K562 (cell line): ENCODE measurements around the gene SOX15. TPM values are rescaled to one million over a fixed set of nuclear protein-coding genes. Genes with fewer than 3 reads are reported as not detected.

ENCODE experiments used
- ATAC-seq: fragments of 200-7000 bp; cut with Tn5 transposase; 3 replicates; pipeline ENCODE4 v1.9.1; 2020; ENCODE audit warnings: moderate library complexity
- BruUV-seq: library from RNA; stranded (reverse); fragments of 400-500 nt; replicated peaks from 2 replicates; lab custom pipeline; 2021; lab: Mats Ljungman, UMichigan
- CTCF ChIA-PET: fragments of 300-600 bp; formaldehyde crosslinking; extraction: SDS; loops from one replicate; lab custom pipeline; 2021; ENCODE audit warnings: low intra/inter-chr PET ratio; lab: Yijun Ruan, JAX
- POLR2A ChIA-PET: fragments of 300-600, 350-650 bp; sonication (Branson Sonifier 250); formaldehyde crosslinking; extraction: SDS; loops from one replicate; lab custom pipeline; 2021; ENCODE audit warnings: antibody characterized with exemption, inconsistent platforms; lab: Yijun Ruan, JAX
- DNase-seq, 4 experiments: peaks; one replicate each; pipeline versions ENCODE4 v3.0.0 to v3.0.0-alpha.2; 2011 to 2018; ENCODE audit warnings: low spot score in 3 of 4, mixed read lengths in 3 of 4; ENCODE audit errors: extremely low read depth in 1 of 4
- FAIRE-seq: peaks from 2 replicates; lab custom pipeline; 2011; peaks lifted over from hg19 to GRCh38; lab: Jason Lieb, UNC
- H2AFZ ChIP-seq: 2 replicates; pipeline ENCODE4 v1.6.0; 2011; ENCODE audit warnings: low read depth, low read length, control low read depth, inconsistent platforms
- H3K27ac ChIP-seq: fragments of 200-600 bp; 3 replicates; pipeline ENCODE4 v1.8.0; 2011; ENCODE audit warnings: low read depth, mild to moderate bottlenecking, control low read depth, inconsistent platforms, low read length, moderate library complexity, mixed read lengths; ENCODE audit errors: extremely low read depth
- H3K27me3 ChIP-seq, 2 experiments: fragments of 300-600 bp in 1 of 2; 2 replicates in 1 of 2; 3 replicates in 1 of 2; pipeline versions ENCODE4 v1.6.0 to v1.8.0; 2011; ENCODE audit warnings: inconsistent platforms in 2 of 2, low read length in 2 of 2, mild to moderate bottlenecking in 1 of 2, mixed read lengths in 1 of 2, moderate library complexity in 1 of 2; ENCODE audit not compliant: control insufficient read depth in 2 of 2, insufficient read depth in 2 of 2
- H3K36me3 ChIP-seq: fragments of 300-600 bp; 3 replicates; pipeline ENCODE4 v1.8.0; 2011; ENCODE audit warnings: mild to moderate bottlenecking, low read length, inconsistent platforms; ENCODE audit not compliant: control insufficient read depth, insufficient read depth
- H3K4me1 ChIP-seq, 2 experiments: fragments of 200-600 bp in 1 of 2; replicated peaks in 1 of 2; 2 replicates in 1 of 2; 3 replicates in 1 of 2; pipeline versions ENCODE4 v1.5.1 to v1.8.0; 2011; ENCODE audit warnings: inconsistent platforms in 2 of 2, low read length in 2 of 2, mild to moderate bottlenecking in 1 of 2, mixed read lengths in 1 of 2, moderate library complexity in 1 of 2; ENCODE audit not compliant: control insufficient read depth in 2 of 2, insufficient read depth in 2 of 2
- H3K4me2 ChIP-seq: 2 replicates; pipeline ENCODE4 v1.6.1; 2011; ENCODE audit warnings: low read length, control low read depth, inconsistent platforms, mixed read lengths; ENCODE audit not compliant: insufficient read depth
- H3K4me3 ChIP-seq: fragments of 200-600 bp; sonication (generic), shearing (Covaris generic); 2 replicates; pipeline ENCODE4 v1.5.1; 2016; ENCODE audit warnings: control low read depth, inconsistent platforms
- H3K79me2 ChIP-seq: fragments of 200-600 bp; 3 replicates; pipeline ENCODE4 v1.8.0; 2011; ENCODE audit warnings: low read length, inconsistent platforms; ENCODE audit not compliant: control insufficient read depth, insufficient read depth
- H3K9ac ChIP-seq, 2 experiments: 2 replicates each; pipeline versions ENCODE4 v1.6.0 to v1.6.1; 2011; ENCODE audit warnings: low read depth in 2 of 2, low read length in 2 of 2, control low read depth in 1 of 2, inconsistent platforms in 1 of 2, mild to moderate bottlenecking in 1 of 2, mixed read lengths in 1 of 2; ENCODE audit not compliant: insufficient read depth in 1 of 2
- H3K9me1 ChIP-seq: one replicate; pipeline ENCODE4 v1.6.0; 2011; ENCODE audit warnings: inconsistent platforms, mild to moderate bottlenecking, low read length, moderate library complexity; ENCODE audit not compliant: control insufficient read depth, insufficient read depth
- H3K9me3 ChIP-seq: replicated peaks from 2 replicates; pipeline ENCODE4 v1.5.1; 2011; ENCODE audit warnings: low read depth, low read length, inconsistent platforms; ENCODE audit not compliant: control insufficient read depth, insufficient read depth
- H4K20me1 ChIP-seq: replicated peaks from 2 replicates; pipeline ENCODE4 v1.6.1; 2011; ENCODE audit warnings: low read length, inconsistent platforms, mixed read lengths; ENCODE audit not compliant: control insufficient read depth, insufficient read depth
- CEBPZ ChIP-seq: fragments of 150-350 bp; IDR thresholded peaks from 2 replicates; pipeline ENCODE4 v1.6.1; 2014; ENCODE audit warnings: low read depth, mild to moderate bottlenecking, low read length, borderline replicate concordance
- DACH1 ChIP-seq: fragments of 450-650 bp; IDR thresholded peaks from 2 replicates; pipeline ENCODE4 v1.6.1; 2018; ENCODE audit not compliant: partially characterized antibody
- DIDO1 ChIP-seq: fragments of 450-650 bp; IDR thresholded peaks from 2 replicates; pipeline ENCODE4 v1.6.1; 2016; ENCODE audit warnings: low read depth, missing biosample characterization, missing genetic modification characterization
- GABPB1 ChIP-seq: sonication (generic); formaldehyde crosslinking; IDR thresholded peaks from 2 replicates; pipeline ENCODE4 v1.8.0; 2022; ENCODE audit warnings: mild to moderate bottlenecking, missing genetic modification reagents
- NELFE ChIP-seq: IDR thresholded peaks from 2 replicates; pipeline ENCODE4 v1.6.1; 2011; ENCODE audit warnings: mild to moderate bottlenecking; ENCODE audit not compliant: insufficient read depth, insufficient read length
- OTX1 ChIP-seq: fragments of 450-650 bp; formaldehyde crosslinking; IDR thresholded peaks from 2 replicates; pipeline ENCODE4 v1.4.0; 2022; ENCODE audit warnings: mild to moderate bottlenecking
- THRB ChIP-seq: fragments of 450-650 bp; formaldehyde crosslinking; conservative IDR thresholded peaks from 2 replicates; pipeline ENCODE4 v1.4.0; 2022; ENCODE audit warnings: mild to moderate bottlenecking, missing genetic modification characterization
- ZBTB40 ChIP-seq, 2 experiments: fragments of 450-650 bp in 1 of 2; sonication (generic) in 1 of 2; formaldehyde crosslinking in 1 of 2; IDR thresholded peaks; 2 replicates each; pipeline versions ENCODE4 v1.7.1 to v1.9.0; 2016 to 2022; ENCODE audit warnings: inconsistent platforms in 1 of 2, mild to moderate bottlenecking in 1 of 2, missing genetic modification reagents in 1 of 2
- WGBS: fragments of 100-300 bp; shearing (Covaris generic); methylation state at CpG from one replicate; pipeline ENCODE4 v1.1.6; 2016; ENCODE audit warnings: low coverage, mixed read lengths; ENCODE audit not compliant: insufficient coverage; ENCODE audit errors: missing lambda C conversion rate; 5-methylcytosine and 5-hydroxymethylcytosine counted together
- in situ Hi-C: fragments of 300-500 bp; cut with MboI; formaldehyde crosslinking; loops from 4 replicates; pipeline ENCODE4 v1.15.0; 2018; ENCODE audit warnings: inconsistent platforms, mixed read lengths
- intact Hi-C: fragments of 100-400 bp; cut with micrococcal nuclease; formaldehyde crosslinking; loops from 2 replicates; pipeline ENCODE4 v1.14.2; 2022
- polyA plus RNA-seq, 8 experiments: library from polyadenylated mRNA; depleted of rRNA in 4 of 8; stranded (reverse) in 5 of 8; unstranded in 3 of 8; fragments of >200 nt; fragmentation: Nextera tagmentation in 2 of 8; fragmentation: Illumina TruSeq in 1 of 8; extraction: Ambion mirVana in 2 of 8; extraction: Trizol in 1 of 8; gene quantifications; 2 replicates each; pipeline versions ENCODE4 v1.2.1 to v1.2.3, GENCODE V29; 2011 to 2014; ENCODE audit warnings: inconsistent platforms in 1 of 8, missing spikeins in 1 of 8
- total RNA-seq, 7 experiments: library from RNA; depleted of rRNA in 6 of 7; stranded (reverse); fragments of >200 nt in 6 of 7; fragmentation: Illumina TruSeq in 2 of 7; extraction: Trizol in 2 of 7; gene quantifications; 2 replicates each; pipeline versions ENCODE4 v1.2.1 to v1.2.3, GENCODE V29; 2011 to 2021; ENCODE audit warnings: low replicate concordance in 1 of 7

The SOX15 gene
- total and polyA plus RNA-seq, 9 of the 15 experiments (the other 6 are each of a cell fraction or from before 2014, with no cell fraction given), result 0.07 to 0.33 (median 0.19) TPM; not detected in 5

GRCh38 chr17:7618608-7619007 is 28.7 kb upstream of the SOX15 start:
- no peak overlapping the region for H3K9ac ChIP-seq
- no peak for FAIRE-seq
- no TSS peak for BruUV-seq
- TF ChIP-seq ZBTB40 (IDR thresholded peaks at IDR 0.05), result no peak
- TF ChIP-seq ZBTB40 (CRISPR knock-in tag; IDR thresholded peaks at IDR 0.05), result no peak
- TF ChIP-seq OTX1, result no peak
- TF ChIP-seq DIDO1 (tag), result no peak
- no peak for TF ChIP-seq GABPB1 (CRISPR knock-in tag)
- no peak for TF ChIP-seq DACH1
- no peak for TF ChIP-seq NELFE
- TF ChIP-seq CEBPZ, result no peak
- TF ChIP-seq THRB, result no peak

More at GRCh38 chr17:7618608-7619007, 28.7 kb upstream of the SOX15 start:
- DNase-seq (no peak), ATAC-seq (no peak)
- no peaks in the 10 kb centered on the region for H3K36me3 ChIP-seq
- H3K79me2 ChIP-seq, result peaks cover 8% of the 10 kb centered on the region
- in situ Hi-C loops (no loop called here), intact Hi-C loops (loop anchor here (5.0 kb wide), 1 partner anchor 36 kb away; the partner anchor contains the start of gene MPDU1)
- no peaks in the 10 kb centered on the region for H3K9me3 ChIP-seq
- CTCF ChIA-PET, result no interaction called here
- no peak overlapping the region for H3K27ac ChIP-seq
- no peak overlapping the region for H3K4me2 ChIP-seq
- H3K4me3 ChIP-seq, result no peak overlapping the region
- H4K20me1 ChIP-seq, result no peaks in the 10 kb centered on the region
- no peaks in the 10 kb centered on the region for H3K27me3 ChIP-seq
- POLR2A ChIA-PET, result interaction anchor here (0.8 to 1.0 kb wide), 3 partner anchors 9 to 68 kb away, joined by 3 read pairs; partner anchors contain the start of gene SAT2
- WGBS, result 45% methylated on average over 5 of the region's 5 CpGs
- no peaks in the 10 kb centered on the region for H3K9me1 ChIP-seq
- peaks cover 2 to 14% of the 10 kb centered on the region in 2 experiments; a peak in 2 of 5 replicates for H3K4me1 ChIP-seq
- H2AFZ ChIP-seq, result no peak overlapping the region
